GM18505 (cell line): ENCODE data around the gene FLG.
"Not testable (repeated sequence)": the region's sequence is repeated elsewhere in the genome, so short reads cannot be mapped to it uniquely, and the experiment has no call there.

Experiments
- ATAC-seq: cut with Tn5 transposase; IDR thresholded peaks from one replicate; pipeline ENCODE4 v1.9.1; 2021; ENCODE audit not compliant: unreplicated experiment
- POLR2A ChIP-seq: IDR thresholded peaks from 4 replicates; pipeline ENCODE4 v1.6.1; 2011; ENCODE audit warnings: borderline replicate concordance; ENCODE audit not compliant: insufficient read depth, insufficient read length; ENCODE audit errors: extremely low read depth

FLG gene

GRCh38 chr1:152325111-152325510 is at the start of gene FLG:
FLG (minus strand) TSS chr1:152325239; CDS start chr1:152315456, 9,783 bp downstream.
- no peak for ATAC-seq
- TF ChIP-seq POLR2A: no peak

- no peak for ATAC-seq
- no peak for TF ChIP-seq POLR2A
These were observed 49.4 kb upstream of the FLG start for GRCh38 chr1:152374451-152374850.

- TF ChIP-seq POLR2A: no peak
- no peak for ATAC-seq
These were observed 47.6 kb upstream of the FLG start for GRCh38 chr1:152372672-152373071.

- no peak for TF ChIP-seq POLR2A
- no peak for ATAC-seq
These were observed 42.4 kb upstream of the FLG start for GRCh38 chr1:152367436-152367835.

GRCh38 chr1:152359906-152360305 is 34.9 kb upstream of the FLG start, which contains the start of gene FLG2:
FLG2 (minus strand) TSS chr1:152360006; CDS start chr1:152358884, 1,122 bp downstream.
- ATAC-seq: no peak
- TF ChIP-seq POLR2A: no peak

- ATAC-seq: no peak
- TF ChIP-seq POLR2A: no peak
These were observed 31.7 kb upstream of the FLG start for GRCh38 chr1:152356736-152357135.

GRCh38 chr1:152349611-152350010 is 24.6 kb upstream of the FLG start:
- no peak for TF ChIP-seq POLR2A
- ATAC-seq: no peak

- ATAC-seq: no peak
- TF ChIP-seq POLR2A: no peak
These were observed 23.4 kb upstream of the FLG start for GRCh38 chr1:152348447-152348846.

- no peak for TF ChIP-seq POLR2A
- ATAC-seq: no peak
These were observed 22.2 kb upstream of the FLG start for GRCh38 chr1:152347116-152347728.

- no peak for TF ChIP-seq POLR2A
- no peak for ATAC-seq
These were observed 19.4 kb upstream of the FLG start for GRCh38 chr1:152344438-152344837.

GRCh38 chr1:152343006-152343405 is 18.0 kb upstream of the FLG start:
- no peak for TF ChIP-seq POLR2A
- ATAC-seq: no peak

- TF ChIP-seq POLR2A: no peak
- ATAC-seq: no peak
These were observed 10.4 kb upstream of the FLG start for GRCh38 chr1:152335399-152335798.

GRCh38 chr1:152328801-152329391 is 3.9 kb upstream of the FLG start:
- TF ChIP-seq POLR2A: no peak
- ATAC-seq: no peak

GRCh38 chr1:152313970-152314369 is 11.1 kb downstream of the FLG start:
- no peak for ATAC-seq
- no peak for TF ChIP-seq POLR2A

GRCh38 chr1:152313319-152313801 is 11.7 kb downstream of the FLG start:
- TF ChIP-seq POLR2A: no peak
- ATAC-seq: no peak

GRCh38 chr1:152312169-152312568 is 12.9 kb downstream of the FLG start:
- not testable (repeated sequence) for ATAC-seq
